Epithelial cell of esophagus (primary cell): Measurements from ENCODE around the gene UROS.

ENCODE experiments used
- DNase-seq: peaks from one replicate; pipeline ENCODE4 v3.0.0; 2010; ENCODE audit warnings: low read depth
- H3K4me3 ChIP-seq: 2 replicates; pipeline ENCODE4 v1.5.1; 2011; ENCODE audit warnings: mild to moderate bottlenecking, low read length, control low read depth
- TF ChIP-seq, protein P1 (sequence below): IDR thresholded peaks from 2 replicates; pipeline ENCODE4 v1.5.1; 2011; ENCODE audit warnings: low read depth, mild to moderate bottlenecking, low read length, control low read depth, inconsistent platforms; ENCODE audit not compliant: insufficient read depth; ENCODE audit errors: missing control alignments

UROS gene

DNA sequence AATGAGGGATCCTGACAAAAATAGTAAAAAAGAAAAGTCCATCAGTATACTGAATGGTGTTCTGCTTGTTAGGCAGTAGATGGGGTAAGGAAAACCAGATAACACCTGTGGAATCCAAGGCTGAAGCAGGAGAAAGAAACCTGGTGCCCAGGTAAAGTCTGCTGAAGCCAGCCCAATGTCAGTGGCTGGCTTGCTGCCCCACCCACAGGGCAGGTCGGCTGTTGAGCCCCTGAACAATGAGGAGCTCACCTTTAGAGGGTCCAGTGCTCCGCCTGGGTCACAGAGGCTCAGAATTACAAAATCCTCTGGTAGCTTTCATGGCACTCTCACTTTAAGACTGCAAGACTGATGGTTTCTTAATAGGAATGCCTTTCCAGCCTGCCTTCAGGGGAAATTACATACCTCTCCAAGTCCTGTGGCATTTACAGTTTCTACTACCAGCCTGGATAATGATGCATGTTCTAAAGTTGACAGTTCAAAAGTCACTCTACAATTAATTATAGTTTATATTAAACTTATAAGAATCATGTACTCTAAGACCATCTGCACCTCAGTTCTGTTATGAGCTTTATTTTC lies 34.2 kb upstream of the UROS start:
- TF ChIP-seq, protein P1, sequence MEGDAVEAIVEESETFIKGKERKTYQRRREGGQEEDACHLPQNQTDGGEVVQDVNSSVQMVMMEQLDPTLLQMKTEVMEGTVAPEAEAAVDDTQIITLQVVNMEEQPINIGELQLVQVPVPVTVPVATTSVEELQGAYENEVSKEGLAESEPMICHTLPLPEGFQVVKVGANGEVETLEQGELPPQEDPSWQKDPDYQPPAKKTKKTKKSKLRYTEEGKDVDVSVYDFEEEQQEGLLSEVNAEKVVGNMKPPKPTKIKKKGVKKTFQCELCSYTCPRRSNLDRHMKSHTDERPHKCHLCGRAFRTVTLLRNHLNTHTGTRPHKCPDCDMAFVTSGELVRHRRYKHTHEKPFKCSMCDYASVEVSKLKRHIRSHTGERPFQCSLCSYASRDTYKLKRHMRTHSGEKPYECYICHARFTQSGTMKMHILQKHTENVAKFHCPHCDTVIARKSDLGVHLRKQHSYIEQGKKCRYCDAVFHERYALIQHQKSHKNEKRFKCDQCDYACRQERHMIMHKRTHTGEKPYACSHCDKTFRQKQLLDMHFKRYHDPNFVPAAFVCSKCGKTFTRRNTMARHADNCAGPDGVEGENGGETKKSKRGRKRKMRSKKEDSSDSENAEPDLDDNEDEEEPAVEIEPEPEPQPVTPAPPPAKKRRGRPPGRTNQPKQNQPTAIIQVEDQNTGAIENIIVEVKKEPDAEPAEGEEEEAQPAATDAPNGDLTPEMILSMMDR: no peak
- no peak for DNase-seq
- no peak overlapping the region for H3K4me3 ChIP-seq

DNA sequence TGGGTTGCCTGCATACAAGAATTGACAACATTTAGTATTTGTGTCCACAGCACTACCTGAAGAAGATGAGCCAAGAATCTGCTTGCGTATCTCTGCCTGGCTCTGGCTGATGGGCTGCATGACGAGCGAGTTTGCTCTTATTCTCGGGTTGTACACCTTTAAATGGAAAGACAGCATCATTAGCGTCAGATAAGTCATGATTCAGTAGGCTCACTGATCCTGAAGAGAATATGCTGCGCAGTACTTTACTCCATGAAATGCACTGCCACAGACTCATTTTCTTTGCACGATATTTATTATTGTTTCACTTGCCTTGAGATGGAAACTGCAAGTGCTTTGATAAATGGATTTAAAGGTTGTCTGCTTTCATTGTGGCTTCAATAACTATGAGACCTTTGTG lies 29.4 kb upstream of the UROS start:
- H3K4me3 ChIP-seq: no peak overlapping the region
- no peak for DNase-seq
- TF ChIP-seq, protein P1: no peak

DNA sequence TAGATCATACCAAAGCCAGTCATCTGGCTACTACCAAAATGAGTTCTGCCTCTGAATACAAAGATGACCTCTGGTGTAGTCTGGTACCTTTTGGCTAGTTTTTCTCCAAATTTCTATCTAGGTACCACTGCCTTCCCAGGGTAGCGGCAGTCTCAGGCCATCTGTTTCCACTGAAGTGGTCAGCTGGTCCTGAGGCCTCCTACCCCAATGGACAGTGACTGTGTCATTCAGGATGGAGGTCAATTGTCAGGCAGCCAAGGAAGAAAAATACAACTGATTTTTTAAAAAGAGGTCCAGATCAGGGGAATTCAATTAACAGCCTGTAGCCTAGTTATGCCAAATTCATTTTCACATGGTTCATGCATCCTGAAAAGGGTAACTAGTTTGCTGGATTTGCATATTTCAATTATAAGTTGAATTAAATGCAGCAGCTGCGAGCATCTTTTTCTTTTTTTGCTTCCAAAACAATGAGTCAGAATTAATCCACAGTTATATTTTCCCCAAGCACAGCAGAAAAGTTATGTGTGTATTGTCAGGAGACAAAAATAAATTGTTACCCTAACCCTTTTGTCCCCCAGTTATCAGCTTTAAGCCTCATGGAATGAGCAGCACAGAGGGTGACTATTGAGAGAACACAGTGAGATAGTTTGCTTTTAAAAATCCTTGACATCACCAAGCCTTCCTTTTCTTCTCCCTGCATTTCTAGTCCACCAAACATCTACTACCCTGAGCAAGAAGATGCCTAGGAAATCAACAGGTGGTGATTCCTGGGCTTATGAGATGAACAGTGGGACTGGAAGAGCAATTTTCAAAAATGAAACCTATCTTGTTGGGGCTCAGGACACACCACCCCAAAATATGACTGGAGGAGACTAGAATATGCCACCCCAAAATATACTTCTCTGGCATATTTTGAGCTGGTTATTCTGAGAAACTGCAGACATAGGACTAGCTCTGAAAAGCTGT lies 28.0 kb upstream of the UROS start:
- DNase-seq: no peak
- TF ChIP-seq, protein P1: no peak
- no peak overlapping the region for H3K4me3 ChIP-seq

DNA sequence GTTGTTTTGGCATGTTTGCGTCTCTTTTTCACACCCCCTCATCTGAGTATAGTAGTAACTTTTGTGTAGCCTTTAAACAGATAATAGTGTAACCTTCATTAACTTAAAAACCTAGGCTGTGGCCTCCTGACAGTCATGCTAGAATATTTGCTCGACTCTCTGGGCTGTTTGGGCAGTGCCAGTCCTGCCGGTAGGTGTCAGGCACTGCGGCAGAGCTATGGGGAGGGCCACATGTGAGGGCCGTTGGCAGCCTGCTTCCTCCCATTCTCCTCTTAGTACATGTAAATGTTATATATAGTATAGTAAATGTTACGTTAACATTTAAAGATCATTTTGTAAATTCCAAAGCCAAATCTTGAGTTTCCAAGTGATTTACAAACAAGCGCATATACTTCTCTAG lies 26.4 kb upstream of the UROS start:
- TF ChIP-seq, protein P1: no peak
- no peak overlapping the region for H3K4me3 ChIP-seq
- no peak for DNase-seq

DNA sequence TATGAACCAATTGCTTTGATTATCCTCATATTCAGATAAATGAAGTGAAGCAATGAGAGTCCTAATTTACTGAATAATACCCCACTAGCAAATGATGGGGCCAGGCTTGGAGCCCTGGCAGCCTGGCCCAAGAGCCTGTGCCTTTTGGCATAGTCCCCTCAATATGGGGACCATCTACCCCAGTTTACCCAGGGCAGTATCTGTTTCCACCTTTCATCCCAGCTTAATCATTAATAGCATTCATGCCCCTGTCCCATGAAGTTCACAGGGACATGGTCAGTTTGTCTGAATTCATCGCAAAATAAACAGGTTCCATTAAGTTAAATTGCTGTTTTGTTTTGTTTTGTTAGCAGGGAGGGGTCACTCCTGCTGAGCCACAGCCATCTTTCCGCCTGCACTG lies 25.8 kb upstream of the UROS start:
- TF ChIP-seq, protein P1: no peak
- DNase-seq: no peak

DNA sequence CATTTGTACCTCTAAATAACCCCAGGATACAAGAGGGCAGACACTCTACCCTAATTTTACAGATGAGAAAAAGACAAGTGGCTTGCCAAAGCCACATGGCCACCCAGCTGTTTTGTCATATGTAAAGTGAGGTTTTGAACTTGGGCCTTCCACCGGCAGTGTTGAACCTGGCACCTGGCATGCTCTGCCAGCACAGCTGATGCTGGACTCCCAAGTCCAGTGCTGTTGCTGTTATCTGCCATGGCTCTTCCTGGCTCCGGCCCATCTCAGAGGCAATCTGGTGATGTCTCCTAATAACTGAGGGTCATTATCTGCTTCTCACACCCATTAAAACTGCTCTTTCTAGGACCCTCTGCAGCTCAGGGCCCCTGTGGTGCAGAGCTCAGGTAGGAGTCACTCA lies 25.3 kb upstream of the UROS start:
- TF ChIP-seq, protein P1: no peak
- no peak overlapping the region for H3K4me3 ChIP-seq

More for the DNA sequence above, 25.8 kb upstream of the UROS start:
- no peak overlapping the region for H3K4me3 ChIP-seq

More for the DNA sequence above, 25.3 kb upstream of the UROS start:
- DNase-seq: no peak
